Hematopoietic multipotent progenitor cell treated with erythropoietin and hydrocortisone succinate and interleukin-3 and kit ligand, for 4 days (in vitro differentiated cells): Measurements from ENCODE around the gene PDXP.
A peak's percentile ranks its signal among the peaks of the same experiment; 100 is the strongest.
"Not testable (repeated sequence)": the region's sequence is repeated elsewhere in the genome, so short reads cannot be mapped to it uniquely, and the experiment has no call there.

Experiments
- DNase-seq: peaks from one replicate; pipeline ENCODE4 v3.0.0-alpha.2; 2015

The PDXP gene

DNA sequence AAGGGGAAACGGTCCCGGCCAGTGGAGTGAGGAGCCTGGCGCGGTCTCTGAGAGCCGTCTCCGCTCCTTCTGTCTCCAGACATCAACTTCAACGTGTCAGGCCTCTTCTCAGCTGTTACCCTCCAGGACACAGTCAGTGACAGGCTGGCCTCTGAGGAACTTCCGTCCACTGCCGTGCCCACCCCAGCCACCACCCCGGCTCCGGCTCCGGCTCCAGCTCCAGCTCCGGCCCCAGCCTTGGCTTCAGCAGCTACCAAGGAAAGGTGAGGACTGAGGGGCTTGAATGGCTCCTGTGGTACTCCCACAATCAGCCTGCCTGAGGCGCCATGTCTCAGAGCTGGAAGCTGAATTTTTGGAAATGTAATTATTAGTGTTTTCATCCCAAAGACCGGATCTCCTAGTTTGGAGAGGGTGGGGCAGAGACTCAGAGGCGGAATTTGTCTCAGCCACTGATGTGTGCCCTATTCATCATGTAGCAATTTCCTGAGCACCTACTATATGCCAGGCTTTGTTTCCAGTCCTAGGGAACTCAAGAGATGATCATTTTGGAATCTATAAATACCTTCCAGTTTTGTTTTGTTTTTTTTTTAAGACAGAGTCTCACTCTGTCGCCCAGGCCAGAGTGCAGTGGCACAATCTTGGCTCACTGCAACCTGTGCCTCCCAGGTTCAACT is 7.9 kb upstream of the PDXP start:
- DNase-seq = no peak

- no peak for DNase-seq
Observed at GRCh38 chr22:37654563-37655251, 3.8 kb upstream of the PDXP start.

- no peak for DNase-seq
Observed at GRCh38 chr22:37655252-37655563, 3.3 kb upstream of the PDXP start.

DNA sequence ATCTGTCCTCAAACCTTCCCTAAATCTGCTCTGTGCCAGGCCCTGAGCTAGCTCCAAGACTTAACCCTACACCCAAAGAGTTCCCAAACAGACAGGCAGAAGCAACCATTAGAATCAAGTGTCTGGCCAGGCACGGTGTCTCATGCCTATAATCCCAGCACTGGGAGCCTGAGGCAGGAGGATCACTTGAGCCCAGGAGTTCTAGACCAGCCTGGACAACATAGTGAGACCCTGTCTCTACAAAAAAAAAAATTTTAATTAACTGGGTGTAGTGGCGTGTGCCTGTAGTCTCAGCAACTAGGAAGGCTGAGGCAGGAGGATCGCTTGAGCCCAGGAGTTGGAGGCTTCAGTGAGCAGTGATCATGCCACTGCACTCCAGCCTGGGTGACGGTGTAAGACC is 1.9 kb upstream of the PDXP start:
- DNase-seq = not testable (repeated sequence)

DNA sequence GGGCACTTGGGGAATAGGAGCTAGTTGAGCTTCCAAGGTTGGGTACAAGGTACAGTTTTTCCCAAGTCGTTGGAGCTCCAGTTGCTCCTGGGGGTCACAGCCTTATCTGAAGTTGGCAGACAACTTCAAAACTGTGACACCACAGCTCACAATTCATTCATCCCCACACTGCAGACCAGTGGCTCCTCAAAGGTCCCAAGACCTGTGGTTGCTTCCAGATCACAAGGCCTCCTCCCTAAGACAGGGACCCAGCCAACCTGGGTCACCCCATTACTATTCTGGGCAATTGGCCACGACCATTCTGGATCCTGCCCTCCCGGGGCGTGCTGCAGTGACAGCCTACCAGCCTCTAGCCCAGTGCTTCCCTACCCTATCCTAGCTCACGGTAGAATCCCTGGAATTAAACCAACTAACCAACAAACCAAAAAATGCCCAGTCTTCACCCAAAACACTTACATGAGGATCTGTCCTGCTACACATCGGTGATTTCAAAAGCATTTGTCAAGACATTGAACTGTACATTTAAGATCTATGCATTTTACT is 862 bp upstream of the PDXP start:
- peak; percentile 69 for DNase-seq

GRCh38 chr22:37659066-37659896 is 758 bp downstream of the PDXP start:
- peak; percentile 66 for DNase-seq

DNA sequence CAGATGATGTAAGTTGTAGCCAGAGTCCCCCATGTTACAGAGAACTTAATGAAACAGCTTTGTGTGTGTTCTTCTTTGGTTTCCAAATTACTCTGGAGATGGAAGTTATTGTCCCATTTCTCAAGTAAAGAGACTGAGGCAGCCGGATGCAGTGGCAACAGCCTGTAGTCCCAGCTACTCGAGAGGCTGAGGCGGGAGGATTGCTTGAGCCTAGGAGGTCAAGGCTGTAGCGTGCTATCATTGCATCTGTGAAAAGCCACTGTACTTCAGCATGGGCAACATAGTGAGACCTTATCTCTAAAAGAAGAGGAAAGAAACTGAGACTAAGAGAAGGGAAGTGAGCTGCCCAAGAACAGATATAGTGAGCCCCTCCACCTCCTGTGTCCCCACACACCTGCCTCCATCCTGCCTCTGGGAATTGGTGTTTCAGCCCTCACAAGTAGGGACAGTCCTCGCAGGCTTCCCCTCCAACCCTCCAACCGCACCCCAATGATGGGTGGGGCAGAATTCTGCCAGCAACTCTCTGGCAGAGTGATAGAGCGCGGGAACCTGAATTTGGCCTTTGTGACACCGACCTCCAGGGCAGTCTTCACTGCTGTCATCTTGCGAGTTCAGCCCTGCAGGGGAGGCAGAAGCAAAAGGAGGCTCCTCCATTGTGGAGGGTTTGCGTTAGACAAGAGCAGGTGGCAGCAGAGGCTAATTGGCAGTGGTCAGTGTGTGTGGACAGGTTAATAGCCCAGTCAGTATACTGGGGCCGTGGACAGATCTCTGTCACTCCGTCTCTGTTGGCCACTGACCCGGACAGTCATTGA is 1.6 kb downstream of the PDXP start:
- DNase-seq = peak; percentile 72

DNA sequence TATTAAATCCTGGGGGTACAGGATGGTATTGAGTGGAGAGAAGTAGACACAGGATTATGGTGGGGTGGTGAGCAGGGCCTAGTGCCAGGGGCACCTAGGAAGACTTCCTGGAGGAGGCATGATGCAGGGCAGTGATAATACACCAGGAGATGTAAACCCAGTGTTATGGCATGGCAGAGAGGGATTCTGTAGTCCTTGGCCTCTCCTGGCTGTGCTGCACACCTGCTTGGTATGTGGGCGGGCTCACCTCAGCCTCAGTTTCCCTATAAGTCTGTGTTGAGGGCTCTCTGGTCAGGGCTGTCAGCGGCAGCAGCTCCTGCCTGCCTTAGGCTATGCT is 2.2 kb downstream of the PDXP start:
- no peak for DNase-seq

DNA sequence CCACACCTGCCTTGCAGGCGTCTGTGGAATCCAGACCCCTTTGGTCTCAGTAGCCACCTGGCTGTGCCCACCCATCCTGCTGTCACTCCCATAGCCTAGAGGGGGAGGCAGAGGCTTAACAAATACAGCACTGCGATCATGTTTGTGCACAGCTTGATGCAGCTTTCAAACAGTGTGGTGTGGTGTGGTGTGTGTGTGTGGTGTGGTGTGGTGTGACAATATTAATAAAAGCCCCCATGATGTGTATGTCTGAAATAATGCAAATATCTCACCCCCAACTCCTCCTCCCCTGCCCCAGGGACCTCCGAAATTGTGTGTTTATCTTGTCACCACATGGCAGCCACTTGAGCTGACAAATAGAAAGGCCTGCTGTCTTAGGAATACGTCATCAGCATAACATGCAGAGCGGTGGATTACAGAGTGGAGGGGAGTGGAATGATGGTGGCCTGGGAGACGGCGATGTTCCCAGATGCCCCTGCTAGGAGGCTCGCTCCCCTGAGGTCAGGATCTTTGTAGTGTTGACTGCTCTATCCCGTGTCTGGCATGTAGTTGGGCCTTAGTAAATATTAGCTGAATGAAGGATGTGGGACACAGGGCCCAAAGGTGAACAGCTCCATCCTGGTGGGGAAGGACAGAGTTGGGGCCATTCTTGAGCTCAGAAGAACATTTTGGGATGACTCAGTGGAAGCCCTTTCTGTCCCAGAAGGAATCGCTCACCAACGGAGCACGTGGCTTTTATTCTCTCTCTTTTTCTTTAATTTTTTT is 2.8 kb downstream of the PDXP start:
- peak; percentile 78 for DNase-seq

GRCh38 chr22:37662039-37662438 is 3.5 kb downstream of the PDXP start:
- no peak for DNase-seq

DNA sequence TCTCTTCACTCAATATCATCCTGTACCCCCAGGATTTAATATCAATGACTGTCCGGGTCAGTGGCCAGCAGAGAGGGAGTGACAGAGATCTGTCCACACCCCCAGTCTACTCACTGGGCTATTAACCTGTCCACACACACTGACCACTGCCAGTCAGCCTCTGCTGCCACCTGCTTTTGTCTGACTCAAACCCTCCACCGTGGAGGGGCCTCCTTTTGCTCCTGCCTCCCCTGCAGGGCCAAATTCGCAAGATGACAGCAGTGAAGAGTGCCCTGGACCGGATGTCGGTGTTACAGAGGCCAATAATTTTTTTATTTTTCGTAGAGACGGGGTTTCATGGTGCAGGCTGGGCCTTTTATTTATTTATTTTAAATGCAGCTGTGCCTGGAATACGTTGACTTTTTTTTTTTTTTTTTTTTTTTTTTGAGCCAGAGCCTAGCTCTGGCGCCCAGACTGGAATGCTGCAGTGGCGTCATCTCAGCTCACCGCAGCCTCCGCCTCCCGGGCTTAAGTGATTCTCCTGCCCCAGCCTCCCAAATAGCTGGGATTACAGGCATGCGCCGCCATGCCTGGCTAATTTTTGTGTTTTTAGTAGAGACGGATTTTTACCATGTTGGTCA is 5.1 kb downstream of the PDXP start:
- DNase-seq = no peak

- DNase-seq = no peak
Observed at GRCh38 chr22:37664249-37665101, 6.0 kb downstream of the PDXP start.

DNA sequence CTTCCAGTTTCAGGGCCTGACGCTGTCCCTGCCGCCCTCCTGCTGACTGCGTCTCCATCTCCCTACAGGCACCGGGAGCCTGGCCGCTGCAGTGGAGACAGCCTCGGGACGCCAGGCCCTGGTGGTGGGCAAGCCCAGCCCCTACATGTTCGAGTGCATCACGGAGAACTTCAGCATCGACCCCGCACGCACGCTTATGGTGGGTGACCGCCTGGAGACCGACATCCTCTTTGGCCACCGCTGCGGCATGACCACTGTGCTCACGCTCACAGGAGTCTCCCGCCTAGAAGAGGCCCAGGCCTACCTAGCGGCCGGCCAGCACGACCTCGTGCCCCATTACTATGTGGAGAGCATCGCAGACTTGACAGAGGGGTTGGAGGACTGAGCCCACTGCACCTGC is 7.0 kb downstream of the PDXP start:
- no peak for DNase-seq

- DNase-seq = no peak
Observed at GRCh38 chr22:37669586-37669985, 11.1 kb downstream of the PDXP start.

GRCh38 chr22:37672206-37672919 is 13.8 kb downstream of the PDXP start:
- peak; percentile 68 for DNase-seq

GRCh38 chr22:37672920-37673455 is 14.5 kb downstream of the PDXP start:
- DNase-seq = peak; percentile 62

DNA sequence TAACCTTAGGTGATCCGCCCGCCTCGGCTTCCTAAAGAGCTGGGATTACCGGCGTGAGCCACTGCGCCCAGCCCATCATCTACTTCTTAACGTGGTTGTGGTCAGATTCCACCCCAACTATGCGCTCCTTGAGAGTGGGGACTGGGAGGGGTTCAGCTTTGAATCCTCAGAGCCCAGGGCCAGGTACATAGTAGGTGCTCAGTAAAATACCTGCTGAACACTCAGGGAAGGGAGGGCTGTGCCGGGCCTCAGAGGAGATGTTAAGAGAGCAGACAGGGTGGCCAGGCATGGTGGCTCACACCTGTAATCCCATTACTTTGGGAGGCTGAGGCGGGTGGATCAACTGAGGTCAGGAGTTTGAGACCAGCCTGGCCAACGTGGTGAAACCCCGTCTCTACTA is 15.7 kb downstream of the PDXP start:
- DNase-seq = no peak

DNA sequence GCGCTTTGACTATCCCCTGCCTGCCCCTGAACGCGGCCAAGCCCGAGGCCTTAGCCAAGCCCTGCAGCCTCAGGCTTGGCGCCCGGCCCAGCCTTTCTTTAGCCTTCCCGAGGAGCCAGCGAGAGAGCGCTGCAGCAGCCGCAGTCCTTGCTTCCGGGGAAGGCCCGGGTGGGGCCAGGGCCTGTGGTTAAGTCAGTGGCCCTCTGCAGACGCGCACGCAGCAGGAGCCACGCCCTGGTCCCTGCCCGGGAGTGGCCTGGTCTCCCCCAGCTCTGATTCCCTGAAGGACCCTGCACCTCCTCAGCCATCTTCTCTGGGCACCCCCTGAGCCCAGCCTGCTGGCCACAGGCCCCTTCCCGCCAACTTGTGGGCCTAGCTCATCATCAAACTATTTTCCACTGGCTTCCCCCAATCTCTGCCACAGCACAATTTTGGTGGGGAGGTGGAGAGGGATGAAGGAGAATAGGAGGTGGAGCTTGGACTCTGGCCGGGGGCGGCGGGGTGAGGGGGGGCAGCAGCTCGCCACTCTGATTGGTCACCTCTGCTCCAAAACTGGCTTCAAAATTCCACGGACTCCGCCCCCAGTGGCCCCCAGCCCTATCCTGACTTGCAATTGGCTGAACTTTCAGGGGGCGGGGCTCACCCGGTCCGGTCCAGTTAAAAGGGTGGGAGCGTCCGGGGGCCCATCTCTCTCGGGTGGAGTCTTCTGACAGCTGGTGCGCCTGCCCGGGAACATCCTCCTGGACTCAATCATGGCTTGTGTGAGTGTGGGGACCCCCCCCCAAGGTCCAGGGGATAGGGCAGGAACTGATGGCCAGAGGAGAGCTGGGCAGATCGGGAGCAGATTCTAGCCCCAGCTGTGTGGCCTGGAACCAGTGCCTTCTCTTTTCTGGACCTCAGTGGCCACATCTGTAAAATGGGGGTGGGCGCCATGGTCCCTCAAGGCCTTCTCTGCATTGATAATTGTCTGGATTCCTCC is 16.7 kb downstream of the PDXP start, which contains the start of gene LGALS1:
LGALS1 (plus strand) TSS at position 686 of the 979 bp plus-strand sequence; CDS start at position 753, 67 bp downstream.
- peak; percentile 97 for DNase-seq
